ENCODE data around the gene NPAS3. TPM values are rescaled to one million over a fixed set of nuclear protein-coding genes. Genes with fewer than 3 reads are reported as not detected.

The NPAS3 gene
- total RNA-seq, 1 donor from 2014 or later = not detected

DNA sequence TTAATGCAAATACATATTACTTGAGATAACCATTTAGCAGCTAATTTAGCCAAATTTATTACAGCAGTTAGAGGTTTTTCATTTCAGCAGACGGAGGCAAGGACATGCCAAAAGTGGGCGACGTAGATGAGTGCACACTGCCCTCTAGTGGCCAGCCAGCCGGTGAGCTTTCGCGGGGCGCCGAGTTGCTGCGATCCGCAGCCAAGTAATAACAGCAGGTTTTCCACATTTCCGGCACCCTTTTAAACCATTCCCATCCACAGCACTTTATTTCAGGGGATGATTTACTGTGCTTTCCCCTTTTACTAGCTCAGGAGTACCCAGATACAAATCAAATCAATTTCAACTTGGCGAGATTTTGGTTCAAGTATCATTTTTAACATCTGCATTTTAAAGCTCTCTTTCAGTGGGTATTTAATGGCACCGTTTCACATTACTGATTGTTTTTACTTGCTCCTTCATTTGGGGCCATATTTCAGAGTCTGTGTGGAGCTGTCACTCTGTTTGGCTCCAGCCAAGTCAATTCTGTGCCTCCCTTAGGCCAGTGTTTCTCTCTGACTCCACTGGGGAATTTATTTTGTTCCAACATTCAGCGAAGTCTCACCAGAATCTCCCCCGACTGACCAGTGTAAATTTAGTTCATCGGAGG is 854.2 kb downstream of the NPAS3 start:
- H3K4me1 ChIP-seq = peaks cover 26% of the 10 kb centered on the region
- peaks cover 36% of the 10 kb centered on the region for H3K4me1 Mint-ChIP-seq
- H3K4me3 ChIP-seq = no peak overlapping the region
- peaks cover 12% of the 10 kb centered on the region for H3K36me3 Mint-ChIP-seq
- H3K4me3 Mint-ChIP-seq = peak overlapping the region; percentile 39
- H3K9me3 Mint-ChIP-seq = peaks cover 5% of the 10 kb centered on the region
- H3K79me2 ChIP-seq (ENCODE audit: low read depth) = no peaks in the 10 kb centered on the region
- H3K27me3 Mint-ChIP-seq (ENCODE audit: insufficient read depth, low read depth) = peaks cover 10% of the 10 kb centered on the region
- H3K27me3 ChIP-seq = peaks cover 7% of the 10 kb centered on the region
- DNase-seq (ENCODE audit: low spot score) = peak; percentile 88
- TF ChIP-seq, protein P1, sequence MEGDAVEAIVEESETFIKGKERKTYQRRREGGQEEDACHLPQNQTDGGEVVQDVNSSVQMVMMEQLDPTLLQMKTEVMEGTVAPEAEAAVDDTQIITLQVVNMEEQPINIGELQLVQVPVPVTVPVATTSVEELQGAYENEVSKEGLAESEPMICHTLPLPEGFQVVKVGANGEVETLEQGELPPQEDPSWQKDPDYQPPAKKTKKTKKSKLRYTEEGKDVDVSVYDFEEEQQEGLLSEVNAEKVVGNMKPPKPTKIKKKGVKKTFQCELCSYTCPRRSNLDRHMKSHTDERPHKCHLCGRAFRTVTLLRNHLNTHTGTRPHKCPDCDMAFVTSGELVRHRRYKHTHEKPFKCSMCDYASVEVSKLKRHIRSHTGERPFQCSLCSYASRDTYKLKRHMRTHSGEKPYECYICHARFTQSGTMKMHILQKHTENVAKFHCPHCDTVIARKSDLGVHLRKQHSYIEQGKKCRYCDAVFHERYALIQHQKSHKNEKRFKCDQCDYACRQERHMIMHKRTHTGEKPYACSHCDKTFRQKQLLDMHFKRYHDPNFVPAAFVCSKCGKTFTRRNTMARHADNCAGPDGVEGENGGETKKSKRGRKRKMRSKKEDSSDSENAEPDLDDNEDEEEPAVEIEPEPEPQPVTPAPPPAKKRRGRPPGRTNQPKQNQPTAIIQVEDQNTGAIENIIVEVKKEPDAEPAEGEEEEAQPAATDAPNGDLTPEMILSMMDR (IDR thresholded peaks at IDR 0.05) = peak; percentile 97
- no peak for TF ChIP-seq EZH2 (IDR thresholded peaks at IDR 0.05)
- H3K27ac ChIP-seq = no peak overlapping the region
- H3K27ac Mint-ChIP-seq = no peak overlapping the region
- no peak overlapping the region for H3K9ac ChIP-seq
- H3F3A ChIP-seq (ENCODE audit: low read depth) = no peaks in the 10 kb centered on the region
- H3K36me3 ChIP-seq = no peaks in the 10 kb centered on the region
- H2AFZ ChIP-seq (replicated peaks) = peak overlapping the region; percentile 7
- no peaks in the 10 kb centered on the region for H4K20me1 ChIP-seq (ENCODE audit: low read depth)
- H3K9me3 ChIP-seq (ENCODE audit: low read depth) = no peaks in the 10 kb centered on the region
- H3K4me2 ChIP-seq = peak overlapping the region; percentile 12

- Mint-ChIP-seq H3K4me1 (peaks cover 29% of the 10 kb centered on the region), H3K4me3 (no peak overlapping the region), H3K27ac (no peak overlapping the region), H3K27me3 (ENCODE audit: insufficient read depth, low read depth) (peaks cover 10% of the 10 kb centered on the region), H3K36me3 (peaks cover 10% of the 10 kb centered on the region), H3K9me3 (peaks cover 4% of the 10 kb centered on the region)
- H3K9me3 ChIP-seq (ENCODE audit: low read depth) = no peaks in the 10 kb centered on the region
- H3K4me3 ChIP-seq = no peak overlapping the region
- H2AFZ ChIP-seq (replicated peaks) = peak overlapping the region; percentile 7
- no peaks in the 10 kb centered on the region for H4K20me1 ChIP-seq (ENCODE audit: low read depth)
- no peak for TF ChIP-seq EZH2 (IDR thresholded peaks at IDR 0.05)
- TF ChIP-seq, protein P1 (IDR thresholded peaks at IDR 0.05) = no peak
- TF ChIP-seq EZH2phosphoT487 (IDR thresholded peaks at IDR 0.05) = no peak
- H3K36me3 ChIP-seq = no peaks in the 10 kb centered on the region
- H3F3A ChIP-seq (ENCODE audit: low read depth) = no peaks in the 10 kb centered on the region
- H3K9ac ChIP-seq = no peak overlapping the region
- peaks cover 19% of the 10 kb centered on the region for H3K4me1 ChIP-seq
- no peak overlapping the region for H3K27ac ChIP-seq
- H3K79me2 ChIP-seq (ENCODE audit: low read depth) = no peaks in the 10 kb centered on the region
- peaks cover 7% of the 10 kb centered on the region for H3K27me3 ChIP-seq
- peak; percentile 17 for DNase-seq (ENCODE audit: low spot score)
- H3K4me2 ChIP-seq = peak overlapping the region; percentile 12
These were observed 854.9 kb downstream of the NPAS3 start for GRCh38 chr14:33793398-33794110.

- Histone ChIP-seq H3F3A (ENCODE audit: low read depth) (no peaks in the 10 kb centered on the region), H2AFZ (replicated peaks) (no peak overlapping the region), H3K79me2 (ENCODE audit: low read depth) (no peaks in the 10 kb centered on the region), H3K27ac (no peak overlapping the region), H3K4me3 (no peak overlapping the region), H3K9ac (no peak overlapping the region), H3K4me2 (no peak overlapping the region), H3K4me1 (peaks cover 18% of the 10 kb centered on the region), H4K20me1 (ENCODE audit: low read depth) (no peaks in the 10 kb centered on the region), H3K36me3 (no peaks in the 10 kb centered on the region), H3K9me3 (ENCODE audit: low read depth) (no peaks in the 10 kb centered on the region), H3K27me3 (peaks cover 7% of the 10 kb centered on the region)
- Mint-ChIP-seq H3K9me3 (no peaks in the 10 kb centered on the region), H3K36me3 (peaks cover 16% of the 10 kb centered on the region), H3K4me3 (no peak overlapping the region), H3K27ac (no peak overlapping the region), H3K27me3 (ENCODE audit: insufficient read depth, low read depth) (peaks cover 10% of the 10 kb centered on the region), H3K4me1 (peaks cover 28% of the 10 kb centered on the region)
- DNase-seq (ENCODE audit: low spot score) = no peak
- TF ChIP-seq, protein P1 (IDR thresholded peaks at IDR 0.05) = no peak
- TF ChIP-seq EZH2 (IDR thresholded peaks at IDR 0.05) (no peak), EZH2phosphoT487 (IDR thresholded peaks at IDR 0.05) (no peak)
These were observed 856.2 kb downstream of the NPAS3 start for GRCh38 chr14:33794791-33795305.
